Calu3 (cell line): ENCODE data around the gene COP1. TPM values are rescaled to one million over a fixed set of nuclear protein-coding genes. Genes with fewer than 3 reads are reported as not detected.

Source experiments
- BruUV-seq: library from RNA; stranded (reverse); fragments of 400-500 nt; replicated peaks from 2 replicates; lab custom pipeline; 2021; lab: Mats Ljungman, UMichigan
- CTCF ChIA-PET: fragments of 300-600 bp; sonication (Branson Sonifier 250); formaldehyde crosslinking; loops from one replicate; lab custom pipeline; 2022; ENCODE audit warnings: antibody characterized with exemption; lab: Charles Lee
- DNase-seq: peaks from one replicate; pipeline ENCODE4 v3.0.0; 2022
- H3K27ac Mint-ChIP-seq: one replicate; pipeline ENCODE4 v1.8.0; 2022; ENCODE audit warnings: mixed read lengths; ENCODE audit not compliant: unreplicated experiment
- H3K27me3 Mint-ChIP-seq: one replicate; pipeline ENCODE4 v1.8.0; 2022; ENCODE audit warnings: mixed read lengths; ENCODE audit not compliant: unreplicated experiment
- H3K36me3 Mint-ChIP-seq: one replicate; pipeline ENCODE4 v1.8.0; 2022; ENCODE audit warnings: mild to moderate bottlenecking, moderate library complexity, mixed read lengths; ENCODE audit not compliant: insufficient read depth, unreplicated experiment
- H3K4me1 Mint-ChIP-seq: one replicate; pipeline ENCODE4 v1.8.0; 2022; ENCODE audit warnings: mild to moderate bottlenecking, low read depth, mixed read lengths; ENCODE audit not compliant: unreplicated experiment
- H3K4me3 Mint-ChIP-seq: one replicate; pipeline ENCODE4 v1.8.0; 2022; ENCODE audit warnings: mild to moderate bottlenecking, low read depth, moderate library complexity, mixed read lengths; ENCODE audit not compliant: unreplicated experiment
- H3K9me3 Mint-ChIP-seq: one replicate; pipeline ENCODE4 v1.8.0; 2022; ENCODE audit warnings: low read depth, mixed read lengths; ENCODE audit not compliant: unreplicated experiment
- intact Hi-C: fragments of 100-400 bp; cut with micrococcal nuclease; formaldehyde crosslinking; loops from one replicate; pipeline ENCODE4 v1.10.0; 2022; ENCODE audit not compliant: unreplicated experiment
- total RNA-seq: library from RNA; stranded (reverse); gene quantifications from 2 replicates; pipeline ENCODE4 v1.2.3, GENCODE V29; 2022
- TF ChIP-seq, protein P1 (sequence below): fragments of 200-600 bp; IDR thresholded peaks from one replicate; pipeline ENCODE4 v1.8.0; 2022; ENCODE audit warnings: antibody characterized with exemption; ENCODE audit not compliant: unreplicated experiment

Gene COP1
- total RNA-seq, 1 experiment from 2014 or later: 45.5 TPM

DNA sequence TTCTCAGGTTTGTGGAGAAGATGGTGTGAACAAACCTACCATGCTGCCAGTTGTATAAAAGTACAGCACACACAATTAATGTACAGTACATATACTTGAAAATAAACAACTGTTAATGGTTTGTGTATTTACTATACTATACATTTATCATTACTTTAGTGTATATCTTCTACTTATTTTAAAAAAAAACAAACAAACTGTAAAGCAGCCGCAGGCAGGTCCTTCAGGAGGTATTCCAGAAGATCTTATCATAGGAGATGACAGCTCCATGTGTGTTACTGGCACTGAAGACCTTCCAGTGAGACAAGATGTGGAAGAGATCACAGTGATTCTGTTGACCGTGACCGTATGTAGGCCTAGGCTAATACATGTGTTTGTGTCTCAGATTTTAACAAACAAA is 155.7 kb downstream of the COP1 start:
- Mint-ChIP-seq H3K36me3 (no peaks in the 10 kb centered on the region), H3K4me1 (no peaks in the 10 kb centered on the region), H3K4me3 (no peak overlapping the region), H3K9me3 (no peaks in the 10 kb centered on the region), H3K27me3 (no peaks in the 10 kb centered on the region), H3K27ac (no peak overlapping the region)
- no peak for DNase-seq
- CTCF ChIA-PET: no interaction called here
- no TSS peak for BruUV-seq
- intact Hi-C loops: no loop called here
- TF ChIP-seq, protein P1, sequence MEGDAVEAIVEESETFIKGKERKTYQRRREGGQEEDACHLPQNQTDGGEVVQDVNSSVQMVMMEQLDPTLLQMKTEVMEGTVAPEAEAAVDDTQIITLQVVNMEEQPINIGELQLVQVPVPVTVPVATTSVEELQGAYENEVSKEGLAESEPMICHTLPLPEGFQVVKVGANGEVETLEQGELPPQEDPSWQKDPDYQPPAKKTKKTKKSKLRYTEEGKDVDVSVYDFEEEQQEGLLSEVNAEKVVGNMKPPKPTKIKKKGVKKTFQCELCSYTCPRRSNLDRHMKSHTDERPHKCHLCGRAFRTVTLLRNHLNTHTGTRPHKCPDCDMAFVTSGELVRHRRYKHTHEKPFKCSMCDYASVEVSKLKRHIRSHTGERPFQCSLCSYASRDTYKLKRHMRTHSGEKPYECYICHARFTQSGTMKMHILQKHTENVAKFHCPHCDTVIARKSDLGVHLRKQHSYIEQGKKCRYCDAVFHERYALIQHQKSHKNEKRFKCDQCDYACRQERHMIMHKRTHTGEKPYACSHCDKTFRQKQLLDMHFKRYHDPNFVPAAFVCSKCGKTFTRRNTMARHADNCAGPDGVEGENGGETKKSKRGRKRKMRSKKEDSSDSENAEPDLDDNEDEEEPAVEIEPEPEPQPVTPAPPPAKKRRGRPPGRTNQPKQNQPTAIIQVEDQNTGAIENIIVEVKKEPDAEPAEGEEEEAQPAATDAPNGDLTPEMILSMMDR: no peak

DNA sequence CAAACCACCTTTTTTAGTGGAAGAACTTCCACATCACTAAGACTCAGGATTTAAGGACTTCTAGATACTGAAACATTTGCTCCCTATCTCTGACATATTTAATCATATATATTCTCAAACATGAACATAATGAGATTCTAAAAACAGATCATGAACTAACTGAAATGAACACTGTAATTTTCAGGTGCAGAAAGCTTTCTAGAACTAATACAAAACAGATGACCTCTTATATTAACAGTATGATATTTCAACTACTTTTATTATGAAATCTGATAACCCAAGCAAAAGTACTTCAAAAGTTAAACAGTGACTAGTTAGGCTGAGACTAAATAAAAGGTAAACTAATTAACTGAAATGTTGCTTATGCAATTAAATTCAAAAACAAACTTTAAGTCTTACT is 157.5 kb downstream of the COP1 start:
- H3K27ac Mint-ChIP-seq: no peak overlapping the region
- no peaks in the 10 kb centered on the region for H3K4me1 Mint-ChIP-seq
- TF ChIP-seq, protein P1: no peak
- H3K27me3 Mint-ChIP-seq: no peaks in the 10 kb centered on the region
- CTCF ChIA-PET: interaction anchor here (1.3 kb wide), 1 partner anchor 9 kb away, joined by 4 read pairs; no protein-coding TSS in a partner anchor
- no peaks in the 10 kb centered on the region for H3K9me3 Mint-ChIP-seq
- intact Hi-C loops: no loop called here
- no TSS peak for BruUV-seq
- no peak for DNase-seq
- no peaks in the 10 kb centered on the region for H3K36me3 Mint-ChIP-seq
- H3K4me3 Mint-ChIP-seq: no peak overlapping the region

GRCh38 chr1:176046926-176047325 is 160.2 kb downstream of the COP1 start:
- Mint-ChIP-seq H3K27me3 (no peaks in the 10 kb centered on the region), H3K4me1 (no peaks in the 10 kb centered on the region), H3K9me3 (no peaks in the 10 kb centered on the region), H3K4me3 (no peak overlapping the region), H3K36me3 (peaks cover 11% of the 10 kb centered on the region), H3K27ac (no peak overlapping the region)
- TF ChIP-seq, protein P1: no peak
- DNase-seq: no peak
- intact Hi-C loops: no loop called here
- CTCF ChIA-PET: no interaction called here
- no TSS peak for BruUV-seq

DNA sequence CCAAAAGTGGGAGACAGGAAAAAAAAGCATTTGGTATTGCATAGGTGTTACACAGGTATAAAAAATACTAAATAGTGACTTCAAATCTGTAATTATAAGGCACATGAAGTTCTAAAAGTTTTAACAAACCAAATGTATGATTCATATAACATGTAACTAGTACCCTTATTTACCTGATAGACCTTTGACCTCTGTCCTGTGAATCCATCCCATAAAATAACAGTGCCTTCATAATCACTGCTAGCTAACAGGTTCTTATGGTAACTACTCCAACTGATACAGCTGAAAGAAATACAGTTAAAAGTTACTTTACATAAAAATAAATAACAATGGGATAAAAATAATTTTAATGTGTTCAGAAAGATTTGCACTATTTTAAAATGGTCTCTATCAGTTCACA is 163.5 kb downstream of the COP1 start:
- no TSS peak for BruUV-seq
- no peak overlapping the region for H3K4me3 Mint-ChIP-seq
- CTCF ChIA-PET: no interaction called here

More for the DNA sequence above, 163.5 kb downstream of the COP1 start:
- TF ChIP-seq, protein P1: no peak
- Mint-ChIP-seq H3K36me3 (peaks cover 19% of the 10 kb centered on the region), H3K4me1 (peaks cover 8% of the 10 kb centered on the region), H3K9me3 (no peaks in the 10 kb centered on the region), H3K27me3 (no peaks in the 10 kb centered on the region), H3K27ac (no peak overlapping the region)
- intact Hi-C loops: no loop called here
- DNase-seq: no peak
